Fibroblast of lung (primary cell): ENCODE results near the gene NAA16.

Experiments
- EZH2 ChIP-seq: IDR thresholded peaks from 2 replicates; pipeline ENCODE4 v1.5.1; 2012; ENCODE audit warnings: low read length, control low read depth, mild to moderate bottlenecking; ENCODE audit errors: missing control alignments
- TF ChIP-seq, protein P1 (sequence below), 2 donors: IDR thresholded peaks in 1 of 2; conservative IDR thresholded peaks in 1 of 2; 1 replicate in 1 of 2; 2 replicates in 1 of 2; pipeline ENCODE4 v1.5.1; 2011 to 2012; ENCODE audit warnings: low read length in 2 of 2, control low read depth in 1 of 2, inconsistent platforms in 1 of 2, low read depth in 1 of 2, mild to moderate bottlenecking in 1 of 2

DNA sequence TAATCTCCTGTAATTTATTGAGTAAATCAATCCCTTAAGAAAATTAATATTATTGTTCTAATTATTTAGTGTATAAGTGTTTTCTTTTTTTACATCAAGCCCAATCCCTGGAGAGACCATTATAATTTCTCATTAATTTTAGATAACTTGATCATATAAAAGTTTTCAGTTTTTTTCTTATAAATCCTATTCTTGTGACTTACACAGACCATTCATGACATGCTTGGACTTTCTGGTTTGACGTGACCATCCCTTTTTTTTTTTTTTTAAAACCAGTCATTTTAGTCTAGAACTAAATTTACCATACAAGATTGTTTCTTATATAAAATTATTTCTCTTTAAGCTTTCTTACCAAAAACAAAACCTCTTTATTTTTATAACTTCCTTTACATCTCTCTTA, 42.3 kb upstream of the NAA16 start:
- TF ChIP-seq EZH2, result no peak
- TF ChIP-seq, protein P1, sequence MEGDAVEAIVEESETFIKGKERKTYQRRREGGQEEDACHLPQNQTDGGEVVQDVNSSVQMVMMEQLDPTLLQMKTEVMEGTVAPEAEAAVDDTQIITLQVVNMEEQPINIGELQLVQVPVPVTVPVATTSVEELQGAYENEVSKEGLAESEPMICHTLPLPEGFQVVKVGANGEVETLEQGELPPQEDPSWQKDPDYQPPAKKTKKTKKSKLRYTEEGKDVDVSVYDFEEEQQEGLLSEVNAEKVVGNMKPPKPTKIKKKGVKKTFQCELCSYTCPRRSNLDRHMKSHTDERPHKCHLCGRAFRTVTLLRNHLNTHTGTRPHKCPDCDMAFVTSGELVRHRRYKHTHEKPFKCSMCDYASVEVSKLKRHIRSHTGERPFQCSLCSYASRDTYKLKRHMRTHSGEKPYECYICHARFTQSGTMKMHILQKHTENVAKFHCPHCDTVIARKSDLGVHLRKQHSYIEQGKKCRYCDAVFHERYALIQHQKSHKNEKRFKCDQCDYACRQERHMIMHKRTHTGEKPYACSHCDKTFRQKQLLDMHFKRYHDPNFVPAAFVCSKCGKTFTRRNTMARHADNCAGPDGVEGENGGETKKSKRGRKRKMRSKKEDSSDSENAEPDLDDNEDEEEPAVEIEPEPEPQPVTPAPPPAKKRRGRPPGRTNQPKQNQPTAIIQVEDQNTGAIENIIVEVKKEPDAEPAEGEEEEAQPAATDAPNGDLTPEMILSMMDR (conservative IDR thresholded peaks at IDR 0.05 in 1 of 2, IDR thresholded peaks at IDR 0.05 in 1 of 2; ENCODE audit: low read depth in 1 of 2, low read length in 2 of 2), result no peak
